ENCODE results near the gene SLC25A10. TPM values are rescaled to one million over a fixed set of nuclear protein-coding genes. Genes with fewer than 3 reads are reported as not detected.

Gene SLC25A10
- total and polyA plus RNA-seq, 2 of the 8 experiments (the other 6 are each of a cell fraction or from before 2014, with no cell fraction given), result 22.2 to 43.0 TPM

DNA sequence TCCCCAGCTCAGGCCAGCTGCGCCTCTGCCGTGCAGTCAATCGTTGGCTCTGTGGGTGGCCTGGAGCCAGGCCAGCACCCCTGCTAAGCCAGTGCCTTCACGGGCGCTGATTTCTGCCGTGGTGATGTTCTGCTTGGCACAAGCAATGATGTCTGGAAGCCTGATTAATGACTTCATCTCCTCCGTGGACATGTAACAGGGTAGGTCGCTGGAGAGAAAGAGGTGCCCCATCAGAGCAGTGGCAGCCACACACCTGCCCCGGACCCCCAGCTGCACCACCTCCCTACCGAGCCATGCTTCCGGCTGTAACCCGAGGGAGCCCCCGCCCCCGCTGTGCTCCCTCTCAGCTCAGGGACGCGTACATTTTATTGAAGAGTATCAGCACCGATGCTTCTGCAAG is 30.4 kb upstream of the SLC25A10 start:
- peaks cover 2 to 8% (median 6%) of the 10 kb centered on the region in 4 experiments; a peak in 5 of 8 replicates for H3K36me3 ChIP-seq (ENCODE audit: control insufficient read depth in 2 of 4, insufficient read depth in 4 of 4, low read length in 3 of 4)
- no peak overlapping the region for H3K56ac ChIP-seq (replicated peaks; ENCODE audit: insufficient read length, low read depth, low read length)
- H2BK20ac ChIP-seq (ENCODE audit: low read length), result no peak overlapping the region
- H3K9ac ChIP-seq (replicated peaks in 1 of 4; ENCODE audit: extremely low read depth in 1 of 4, low read depth in 3 of 4, low read length in 3 of 4), result no peak overlapping the region
- TF ChIP-seq POU5F1 (IDR thresholded peaks at IDR 0.05; ENCODE audit: low read depth, low read length) (no peak), ASH2L (IDR thresholded peaks at IDR 0.05; ENCODE audit: low read length) (no peak)
- no peak overlapping the region for H2BK15ac ChIP-seq (ENCODE audit: low read length)
- H2BK5ac ChIP-seq (ENCODE audit: low read depth, low read length), result no peak overlapping the region
- H2BK12ac ChIP-seq (ENCODE audit: low read depth, low read length), result no peak overlapping the region
- H2AK5ac ChIP-seq (ENCODE audit: low read depth, low read length), result no peak overlapping the region
- no peak overlapping the region for H3K27ac ChIP-seq (ENCODE audit: low read depth, low read length)
- H3K9me3 ChIP-seq (ENCODE audit: insufficient read depth in 2 of 2, low read depth in 1 of 2, low read length in 1 of 2), result no peaks in the 10 kb centered on the region
- peaks cover 12% of the 10 kb centered on the region for H3K23me2 ChIP-seq (ENCODE audit: low read depth, low read length)
- H4K8ac ChIP-seq (ENCODE audit: extremely low read depth, insufficient read depth, low read length), result no peak overlapping the region
- no peak overlapping the region for H4K91ac ChIP-seq (replicated peaks; ENCODE audit: insufficient read length, low read length)
- no peak overlapping the region for H2BK120ac ChIP-seq (replicated peaks; ENCODE audit: low read depth, low read length)
- H2AFZ ChIP-seq (ENCODE audit: low read length), result no peak overlapping the region
- WGBS, 2 experiments (ENCODE audit: extremely low coverage in 1 of 2, insufficient coverage in 1 of 2, insufficient read length in 1 of 2, insufficient replicate concordance in 2 of 2, low coverage in 1 of 2, low lambda C conversion rate in 2 of 2, missing lambda C conversion rate in 1 of 2), result 88% methylated on average over 17 of the region's 17 CpGs; no CpG with 5 or more reads in 1 of the 2 experiments
- no peak overlapping the region for H3K4ac ChIP-seq (replicated peaks; ENCODE audit: insufficient read length, low read depth, low read length)
- FAIRE-seq, result no peak
- H3K4me3 ChIP-seq (ENCODE audit: extremely low read depth in 1 of 4, insufficient read depth in 2 of 4, low read depth in 3 of 4, low read length in 4 of 4), result no peak overlapping the region
- H4K5ac ChIP-seq (ENCODE audit: insufficient read length, low read depth, low read length), result no peak overlapping the region
- peaks cover 3 to 14% (median 7%) of the 10 kb centered on the region in 4 experiments; a peak in 6 of 7 replicates for H3K4me1 ChIP-seq (replicated peaks in 1 of 4; ENCODE audit: control insufficient read depth in 3 of 4, insufficient read depth in 4 of 4, low read length in 3 of 4)
- H4K20me1 ChIP-seq (replicated peaks in 1 of 2; ENCODE audit: control insufficient read depth in 1 of 2, insufficient read depth in 2 of 2, low read length in 2 of 2), result peaks cover 0 to 22% of the 10 kb centered on the region in 2 experiments
- ChIA-PET CTCF (ENCODE audit: partially characterized antibody) (interaction anchor here (2.2 kb wide), 1 partner anchor 12 kb away, joined by 10 read pairs; no protein-coding TSS in a partner anchor), POLR2A (ENCODE audit: partially characterized antibody) (interaction anchor here (0.6 to 28.4 kb wide), 5 partner anchors 11 to 45 kb away, joined by 4 to 436 read pairs (median 8); partner anchors contain the start of genes MRPL12, NPLOC4, SLC25A10 and TSPAN10)
- H3K23ac ChIP-seq (ENCODE audit: insufficient read length), result no peak overlapping the region
- H3K79me1 ChIP-seq (ENCODE audit: low read depth, low read length), result peaks cover 15% of the 10 kb centered on the region
- no peak overlapping the region for H3K14ac ChIP-seq (ENCODE audit: insufficient read length)
- no peak overlapping the region; a peak in 1 of 4 replicates for H3K4me2 ChIP-seq (ENCODE audit: insufficient read depth in 1 of 2, low read depth in 2 of 2, low read length in 2 of 2)
- no peak for DNase-seq (ENCODE audit: low read depth in 1 of 2, low spot score in 2 of 2)
- peaks cover 4 to 39% of the 10 kb centered on the region in 2 experiments; a peak in 3 of 4 replicates for H3K79me2 ChIP-seq (ENCODE audit: control insufficient read depth in 1 of 2, insufficient read depth in 2 of 2, low read length in 2 of 2)
- no peak overlapping the region for H3K18ac ChIP-seq (ENCODE audit: extremely low read depth, low read length)
- H3K27me3 ChIP-seq (replicated peaks in 1 of 4; ENCODE audit: control insufficient read depth in 3 of 4, extremely low read depth in 1 of 4, insufficient read depth in 3 of 4, low read length in 3 of 4), result no peaks in the 10 kb centered on the region; a peak in 1 of 7 replicates

All from H1 (cell line).